SK-N-SH (cell line): ENCODE measurements around the gene FRMD3. TPM values are rescaled to one million over a fixed set of nuclear protein-coding genes. Genes with fewer than 3 reads are reported as not detected.

Source experiments
- CTCF ChIA-PET: fragments of 300-600, 350-600 bp; formaldehyde crosslinking; extraction: SDS; loops from one replicate; lab custom pipeline; 2021; lab: Yijun Ruan, JAX
- POLR2A ChIA-PET: fragments of 350-600 bp; sonication (Branson Sonifier 250); formaldehyde crosslinking; extraction: SDS; loops from one replicate; lab custom pipeline; 2020; ENCODE audit warnings: antibody characterized with exemption, inconsistent platforms; lab: Yijun Ruan, JAX
- DNase-seq: peaks from one replicate; pipeline ENCODE4 v3.0.0; 2012
- H2AFZ ChIP-seq: fragments of 200-600 bp; sonication (generic); 2 replicates; pipeline ENCODE4 v1.8.1; 2016; ENCODE audit warnings: antibody characterized with exemption, mild to moderate bottlenecking, low read depth
- H3F3A ChIP-seq: fragments of 200-600 bp; sonication (generic); replicated peaks from 2 replicates; pipeline ENCODE3; 2016; ENCODE audit warnings: antibody characterized with exemption, mild to moderate bottlenecking; ENCODE audit not compliant: insufficient read depth
- H3K27ac ChIP-seq, 2 experiments: fragments of 200-500 bp in 1 of 2; fragments of 200-600 bp in 1 of 2; sonication (Bioruptor generic) in 1 of 2; sonication (generic), shearing (Covaris generic) in 1 of 2; 2 replicates each; pipeline versions ENCODE4 v1.5.1 to v1.6.1; 2014 to 2016; ENCODE audit warnings: low read depth in 2 of 2, inconsistent platforms in 1 of 2, low read length in 1 of 2, mild to moderate bottlenecking in 1 of 2, mixed read lengths in 1 of 2
- H3K27me3 ChIP-seq: fragments of 200-600 bp; sonication (generic), shearing (Covaris generic); 2 replicates; pipeline ENCODE4 v1.6.1; 2016; ENCODE audit warnings: mixed run types; ENCODE audit not compliant: insufficient read depth
- H3K36me3 ChIP-seq, 2 experiments: fragments of 200-500 bp in 1 of 2; fragments of 200-600 bp in 1 of 2; sonication (Bioruptor generic) in 1 of 2; sonication (generic) in 1 of 2; replicated peaks in 1 of 2; 2 replicates each; pipeline versions ENCODE3 to v1.5.1; 2014 to 2016; ENCODE audit warnings: low read length in 1 of 2, mild to moderate bottlenecking in 1 of 2; ENCODE audit not compliant: insufficient read depth in 2 of 2, control insufficient read depth in 1 of 2
- H3K4me1 ChIP-seq, 2 experiments: fragments of 200-500 bp in 1 of 2; fragments of 200-600 bp in 1 of 2; sonication (Bioruptor generic) in 1 of 2; sonication (generic), shearing (Covaris generic) in 1 of 2; 2 replicates each; pipeline versions ENCODE4 v1.5.1 to v1.6.1; 2014 to 2016; ENCODE audit warnings: low read depth in 1 of 2, low read length in 1 of 2, mixed run types in 1 of 2; ENCODE audit not compliant: insufficient read depth in 2 of 2, control insufficient read depth in 1 of 2
- H3K4me2 ChIP-seq: fragments of 200-600 bp; sonication (generic), shearing (Covaris generic); 2 replicates; pipeline ENCODE4 v1.6.1; 2017; ENCODE audit warnings: mixed run types
- H3K4me3 ChIP-seq, 2 experiments: fragments of 200-500 bp in 1 of 2; fragments of 200-600 bp in 1 of 2; sonication (Bioruptor generic) in 1 of 2; sonication (generic), shearing (Covaris generic) in 1 of 2; 2 replicates each; pipeline versions ENCODE4 v1.5.1 to v1.8.1; 2014 to 2016; ENCODE audit warnings: low read depth in 2 of 2, inconsistent platforms in 1 of 2, low read length in 1 of 2, mild to moderate bottlenecking in 1 of 2, mixed read lengths in 1 of 2, moderate library complexity in 1 of 2
- H3K79me2 ChIP-seq: fragments of 200-600 bp; sonication (generic); 2 replicates; pipeline ENCODE4 v1.8.1; 2017; ENCODE audit warnings: mild to moderate bottlenecking; ENCODE audit not compliant: insufficient read depth
- H3K9ac ChIP-seq: fragments of 200-600 bp; sonication (generic); 2 replicates; pipeline ENCODE4 v1.6.1; 2017; ENCODE audit warnings: mixed run types
- H3K9me2 ChIP-seq: fragments of 200-600 bp; sonication (generic); 2 replicates; pipeline ENCODE4 v1.6.1; 2017; ENCODE audit warnings: mixed run types
- H3K9me3 ChIP-seq: fragments of 200-600 bp; sonication (generic); 2 replicates; pipeline ENCODE4 v1.6.1; 2017; ENCODE audit warnings: mixed run types, mild to moderate bottlenecking, moderate library complexity
- H4K20me1 ChIP-seq: fragments of 200-600 bp; sonication (generic); 2 replicates; pipeline ENCODE4 v1.6.1; 2017; ENCODE audit warnings: mild to moderate bottlenecking, mixed run types; ENCODE audit not compliant: insufficient read depth
- CHD2 ChIP-seq: fragments of 150-350 bp; IDR thresholded peaks from 2 replicates; pipeline ENCODE4 v1.6.1; 2018; ENCODE audit warnings: low read length; ENCODE audit not compliant: partially characterized antibody
- ELF1 ChIP-seq: IDR thresholded peaks from 2 replicates; pipeline ENCODE4 v1.4.0; 2012
- FOXJ3 ChIP-seq: sonication (generic); formaldehyde crosslinking; IDR thresholded peaks from 2 replicates; pipeline ENCODE4 v1.5.1; 2020; ENCODE audit warnings: mild to moderate bottlenecking, missing genetic modification reagents
- NRF1 ChIP-seq: IDR thresholded peaks from 2 replicates; pipeline ENCODE4 v1.6.1; 2012; ENCODE audit warnings: low read depth, mild to moderate bottlenecking, low read length
- RAD21 ChIP-seq: IDR thresholded peaks from 2 replicates; pipeline ENCODE4 v1.6.1; 2012; ENCODE audit warnings: mild to moderate bottlenecking, low read length
- RFX5 ChIP-seq: IDR thresholded peaks from 2 replicates; pipeline ENCODE4 v1.6.1; 2012; ENCODE audit warnings: mild to moderate bottlenecking, improper control_type of control experiment, low read length
- SMC3 ChIP-seq: IDR thresholded peaks from 2 replicates; pipeline ENCODE4 v1.6.1; 2012; ENCODE audit warnings: low read depth, low read length, improper control_type of control experiment
- TAF1 ChIP-seq: IDR thresholded peaks from 2 replicates; pipeline ENCODE4 v1.6.1; 2012; ENCODE audit warnings: low read depth, mild to moderate bottlenecking, low read length, moderate library complexity, borderline replicate concordance
- YY1 ChIP-seq: IDR thresholded peaks from 2 replicates; pipeline ENCODE4 v1.4.0; 2012; ENCODE audit warnings: low read depth, mild to moderate bottlenecking
- WGBS: methylation state at CpG from one replicate; pipeline ENCODE4 v1.1.6; 2017; ENCODE audit warnings: low lambda C conversion rate; 5-methylcytosine and 5-hydroxymethylcytosine counted together
- polyA plus RNA-seq, 3 experiments: library from polyadenylated mRNA; depleted of rRNA; stranded (reverse); fragments of >200 nt; gene quantifications; 2 replicates each; pipeline ENCODE4 v1.2.3, GENCODE V29; 2012
- TF ChIP-seq, protein P1 (sequence below): IDR thresholded peaks from 2 replicates; pipeline ENCODE4 v1.6.1; 2012; ENCODE audit warnings: mild to moderate bottlenecking, low read depth, low read length, moderate library complexity
- TF ChIP-seq, protein P2 (sequence below): fragments of 150-350 bp; IDR thresholded peaks from 2 replicates; pipeline ENCODE4 v1.6.1; 2017; ENCODE audit warnings: antibody characterized with exemption, low read length, low read depth, borderline replicate concordance

The FRMD3 gene
- polyA plus RNA-seq, 1 of the 3 experiments (the other 2 are of a cell fraction): 0.89 TPM

DNA sequence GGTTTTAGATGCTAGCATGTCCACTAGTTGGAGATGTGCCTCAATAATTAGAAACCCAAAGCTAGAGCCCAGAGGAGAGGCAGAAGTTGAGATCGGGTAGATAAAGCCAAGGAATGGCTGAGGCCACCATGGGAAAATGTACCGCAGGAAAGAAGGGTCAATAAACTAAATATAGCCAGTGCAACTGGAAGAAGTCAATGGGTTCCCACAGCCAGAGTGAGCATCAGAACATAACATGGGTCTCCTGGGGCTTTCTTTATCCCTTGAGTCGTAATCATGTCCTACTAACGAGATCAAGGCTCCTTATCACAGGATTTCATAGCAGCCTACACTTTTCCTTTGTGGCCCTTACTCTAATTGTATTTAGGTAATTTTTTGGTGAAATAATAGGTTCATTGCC lies 61.7 kb downstream of the FRMD3 start (continued):
- TF ChIP-seq, protein P1, sequence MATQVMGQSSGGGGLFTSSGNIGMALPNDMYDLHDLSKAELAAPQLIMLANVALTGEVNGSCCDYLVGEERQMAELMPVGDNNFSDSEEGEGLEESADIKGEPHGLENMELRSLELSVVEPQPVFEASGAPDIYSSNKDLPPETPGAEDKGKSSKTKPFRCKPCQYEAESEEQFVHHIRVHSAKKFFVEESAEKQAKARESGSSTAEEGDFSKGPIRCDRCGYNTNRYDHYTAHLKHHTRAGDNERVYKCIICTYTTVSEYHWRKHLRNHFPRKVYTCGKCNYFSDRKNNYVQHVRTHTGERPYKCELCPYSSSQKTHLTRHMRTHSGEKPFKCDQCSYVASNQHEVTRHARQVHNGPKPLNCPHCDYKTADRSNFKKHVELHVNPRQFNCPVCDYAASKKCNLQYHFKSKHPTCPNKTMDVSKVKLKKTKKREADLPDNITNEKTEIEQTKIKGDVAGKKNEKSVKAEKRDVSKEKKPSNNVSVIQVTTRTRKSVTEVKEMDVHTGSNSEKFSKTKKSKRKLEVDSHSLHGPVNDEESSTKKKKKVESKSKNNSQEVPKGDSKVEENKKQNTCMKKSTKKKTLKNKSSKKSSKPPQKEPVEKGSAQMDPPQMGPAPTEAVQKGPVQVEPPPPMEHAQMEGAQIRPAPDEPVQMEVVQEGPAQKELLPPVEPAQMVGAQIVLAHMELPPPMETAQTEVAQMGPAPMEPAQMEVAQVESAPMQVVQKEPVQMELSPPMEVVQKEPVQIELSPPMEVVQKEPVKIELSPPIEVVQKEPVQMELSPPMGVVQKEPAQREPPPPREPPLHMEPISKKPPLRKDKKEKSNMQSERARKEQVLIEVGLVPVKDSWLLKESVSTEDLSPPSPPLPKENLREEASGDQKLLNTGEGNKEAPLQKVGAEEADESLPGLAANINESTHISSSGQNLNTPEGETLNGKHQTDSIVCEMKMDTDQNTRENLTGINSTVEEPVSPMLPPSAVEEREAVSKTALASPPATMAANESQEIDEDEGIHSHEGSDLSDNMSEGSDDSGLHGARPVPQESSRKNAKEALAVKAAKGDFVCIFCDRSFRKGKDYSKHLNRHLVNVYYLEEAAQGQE: no peak
- TF ChIP-seq, protein P2, sequence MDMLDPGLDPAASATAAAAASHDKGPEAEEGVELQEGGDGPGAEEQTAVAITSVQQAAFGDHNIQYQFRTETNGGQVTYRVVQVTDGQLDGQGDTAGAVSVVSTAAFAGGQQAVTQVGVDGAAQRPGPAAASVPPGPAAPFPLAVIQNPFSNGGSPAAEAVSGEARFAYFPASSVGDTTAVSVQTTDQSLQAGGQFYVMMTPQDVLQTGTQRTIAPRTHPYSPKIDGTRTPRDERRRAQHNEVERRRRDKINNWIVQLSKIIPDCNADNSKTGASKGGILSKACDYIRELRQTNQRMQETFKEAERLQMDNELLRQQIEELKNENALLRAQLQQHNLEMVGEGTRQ: no peak
- TF ChIP-seq ELF1 (no peak), RFX5 (no peak), NRF1 (no peak), TAF1 (no peak)

DNA sequence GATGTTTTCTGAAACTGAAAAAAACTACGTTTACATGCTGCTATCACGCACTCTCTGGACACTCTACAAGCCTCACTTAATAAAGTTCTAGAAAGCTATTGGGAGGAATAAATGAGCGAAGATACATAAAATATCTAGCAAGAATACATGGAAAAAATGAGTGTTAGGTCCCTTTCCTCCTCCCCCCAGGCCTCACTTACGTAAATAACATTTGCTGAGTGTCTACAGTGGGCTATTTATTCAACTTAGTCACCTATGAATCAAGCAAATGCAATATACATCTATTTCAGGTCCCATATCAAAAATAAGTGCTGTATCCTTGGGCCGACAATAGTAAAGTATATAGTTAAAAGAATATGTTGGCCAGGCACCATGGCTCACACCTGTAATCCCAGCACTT lies 62.5 kb downstream of the FRMD3 start:
- Histone ChIP-seq H3K4me1 (peaks cover 3 to 14% of the 10 kb centered on the region in 2 experiments; a peak in 3 of 4 replicates), H3K9me2 (no peaks in the 10 kb centered on the region), H3K27me3 (no peaks in the 10 kb centered on the region), H3K4me2 (no peak overlapping the region), H3K4me3 (no peak overlapping the region), H3K36me3 (peaks cover 0 to 7% of the 10 kb centered on the region in 2 experiments), H3K9me3 (no peaks in the 10 kb centered on the region), H2AFZ (no peak overlapping the region), H3K27ac (no peak overlapping the region), H3F3A (peaks cover 11% of the 10 kb centered on the region), H3K9ac (no peak overlapping the region), H3K79me2 (peaks cover 52% of the 10 kb centered on the region), H4K20me1 (no peaks in the 10 kb centered on the region)
- TF ChIP-seq CHD2: no peak
- no peak for TF ChIP-seq FOXJ3 (CRISPR knock-in tag)
- no peak for TF ChIP-seq RAD21
- no peak for TF ChIP-seq ELF1
- TF ChIP-seq YY1: no peak
- no peak for TF ChIP-seq SMC3
- TF ChIP-seq, protein P2: no peak
- ChIA-PET CTCF (no interaction called here), POLR2A (no interaction called here)
- WGBS: 84% methylated on average over 5 of the region's 5 CpGs
- no peak for DNase-seq
